Measurements from ENCODE around the gene PLA2G4E.

PLA2G4E gene

GRCh38 chr15:42018306-42019224 lies 2.3 kb downstream of the PLA2G4E start:
- no peak for DNase-seq

- no peak for DNase-seq
Observed at GRCh38 chr15:42016971-42017370, 3.9 kb downstream of the PLA2G4E start.

DNA sequence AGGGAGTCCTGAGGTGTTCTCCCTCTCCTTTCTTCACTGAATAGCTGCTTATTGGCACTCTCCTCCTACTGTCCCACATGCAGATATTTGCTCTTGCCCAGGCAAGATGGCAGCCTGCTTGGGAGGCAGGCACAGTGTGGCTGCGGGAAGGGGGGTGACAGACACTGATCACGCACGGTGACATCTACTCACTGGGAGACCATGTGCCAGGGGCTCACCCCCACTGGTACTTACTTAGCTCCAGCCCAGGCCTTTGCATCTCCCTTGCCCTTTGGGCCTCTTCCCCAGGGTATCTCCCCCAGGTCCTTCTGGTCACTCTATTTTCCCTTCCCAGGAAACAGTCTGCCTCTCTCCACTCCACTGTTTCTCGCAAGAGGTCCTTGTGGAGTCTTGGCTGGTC lies 6.4 kb downstream of the PLA2G4E start:
- DNase-seq = no peak

DNA sequence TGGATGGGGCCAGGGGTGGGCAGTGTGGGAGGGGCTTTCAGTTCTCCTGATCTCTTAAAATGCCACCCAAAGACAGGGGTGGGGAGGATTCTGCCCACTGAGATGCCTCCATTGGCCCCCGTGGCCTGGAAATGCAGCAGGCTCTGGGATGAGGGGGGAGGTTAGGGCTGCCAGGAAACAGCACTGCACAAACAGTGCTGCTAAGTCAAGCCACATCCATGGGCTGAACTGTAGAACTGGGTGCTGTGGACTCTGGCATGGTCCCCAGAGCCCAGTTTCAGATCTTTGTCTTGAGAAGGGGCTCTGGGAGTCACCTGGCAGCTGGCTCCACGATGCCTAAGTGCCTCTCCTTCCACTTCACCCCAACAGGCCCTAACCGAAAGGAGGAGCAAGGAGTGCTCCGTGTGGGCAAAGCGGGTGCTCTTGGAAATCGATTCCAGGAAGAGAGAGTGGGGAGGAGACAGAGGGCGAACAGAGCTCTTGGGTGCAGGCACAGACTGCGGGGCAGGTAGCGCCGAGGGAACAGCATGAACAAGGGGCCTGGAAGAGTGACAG lies 7.8 kb downstream of the PLA2G4E start:
- DNase-seq = no peak

- no peak for DNase-seq
Observed at GRCh38 chr15:42012241-42012640, 8.6 kb downstream of the PLA2G4E start.

GRCh38 chr15:42011074-42011473 lies 9.8 kb downstream of the PLA2G4E start:
- DNase-seq = no peak

DNA sequence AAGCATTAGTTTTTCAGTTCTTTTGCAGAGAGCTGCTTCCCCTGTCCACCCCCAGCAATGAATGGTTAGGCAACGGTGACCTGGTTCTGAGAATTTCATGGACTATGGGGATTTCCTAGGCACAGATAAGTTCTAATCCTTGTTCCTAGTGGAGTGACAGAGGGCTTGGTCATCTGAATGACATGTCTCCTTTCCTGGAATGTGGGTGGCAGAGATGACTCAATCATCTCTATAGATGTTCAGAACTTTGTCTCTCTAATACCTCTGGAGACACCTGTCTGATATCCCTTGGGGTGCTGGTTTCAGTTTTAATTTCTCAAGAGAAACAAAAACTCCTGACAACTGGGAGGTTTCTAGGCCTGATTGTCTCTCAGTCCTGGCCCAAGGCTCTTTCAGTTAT lies 10.4 kb downstream of the PLA2G4E start:
- no peak for DNase-seq

DNA sequence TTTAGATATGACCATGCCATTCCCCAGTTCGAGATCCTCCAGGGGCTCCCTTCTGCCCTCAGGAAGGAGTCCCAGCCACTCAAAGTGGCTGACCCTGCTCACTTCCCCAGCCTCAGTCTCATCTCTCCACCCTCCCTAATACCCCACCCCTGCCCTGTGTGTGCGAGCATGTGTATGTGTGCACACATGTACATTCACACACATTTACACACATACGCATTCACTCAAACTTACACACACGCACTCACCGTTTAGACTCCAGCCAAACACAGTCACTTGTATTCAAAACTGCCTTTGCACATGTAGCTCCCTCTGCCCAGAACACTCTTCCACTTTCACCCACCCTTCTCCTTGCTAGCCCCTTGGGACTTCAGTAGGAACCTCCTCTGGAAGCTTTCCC lies 11.4 kb downstream of the PLA2G4E start:
- DNase-seq = no peak

GRCh38 chr15:42009022-42009421 lies 11.8 kb downstream of the PLA2G4E start:
- DNase-seq = no peak

DNA sequence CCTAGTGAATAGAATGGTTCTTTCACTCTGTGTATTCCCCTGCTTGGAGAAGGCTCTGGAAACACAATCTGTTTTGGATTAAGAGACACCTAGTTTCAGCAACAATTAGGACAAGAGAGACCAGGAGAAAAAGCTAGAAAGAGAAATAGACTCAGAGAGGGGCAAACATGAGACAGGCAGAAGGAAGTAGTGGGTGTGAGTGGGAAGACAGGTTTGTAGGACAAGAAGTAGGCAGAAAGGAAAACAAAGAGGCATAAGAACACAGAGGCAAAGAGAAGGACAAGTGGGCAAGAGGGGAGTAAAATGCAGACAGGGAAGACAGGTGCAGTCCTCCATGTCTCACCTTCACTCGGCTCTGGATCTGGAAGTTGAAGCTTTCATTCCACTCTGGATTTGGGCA lies 13.5 kb downstream of the PLA2G4E start:
- no peak for DNase-seq

GRCh38 chr15:42002333-42002732 lies 18.5 kb downstream of the PLA2G4E start:
- DNase-seq = no peak

- no peak for DNase-seq
Observed at GRCh38 chr15:42001236-42001635, 19.6 kb downstream of the PLA2G4E start.

- no peak for DNase-seq
Observed at GRCh38 chr15:41999290-42000285, 21.3 kb downstream of the PLA2G4E start.

DNA sequence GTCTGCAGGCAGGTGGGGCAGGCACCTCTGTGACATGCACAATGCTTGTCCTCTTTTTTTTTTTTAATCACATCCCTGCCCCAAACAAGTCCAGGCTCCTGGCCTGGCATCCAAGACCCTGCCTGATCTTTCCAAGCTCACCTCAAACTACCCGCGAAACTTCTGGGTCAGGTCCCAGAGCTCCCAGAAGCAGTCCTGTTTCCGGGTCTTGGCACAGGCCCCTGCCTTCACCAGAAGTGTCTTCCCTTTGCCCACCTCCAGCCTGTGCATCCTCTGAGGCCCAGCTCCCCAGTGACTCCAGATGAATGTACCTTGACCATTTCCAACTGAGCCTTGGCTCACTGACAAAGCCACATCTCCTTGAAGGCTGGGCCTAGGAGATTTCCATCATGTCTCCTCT lies 23.0 kb downstream of the PLA2G4E start:
- no peak for DNase-seq

- DNase-seq = no peak
Observed at GRCh38 chr15:41996921-41997592, 23.8 kb downstream of the PLA2G4E start.

DNA sequence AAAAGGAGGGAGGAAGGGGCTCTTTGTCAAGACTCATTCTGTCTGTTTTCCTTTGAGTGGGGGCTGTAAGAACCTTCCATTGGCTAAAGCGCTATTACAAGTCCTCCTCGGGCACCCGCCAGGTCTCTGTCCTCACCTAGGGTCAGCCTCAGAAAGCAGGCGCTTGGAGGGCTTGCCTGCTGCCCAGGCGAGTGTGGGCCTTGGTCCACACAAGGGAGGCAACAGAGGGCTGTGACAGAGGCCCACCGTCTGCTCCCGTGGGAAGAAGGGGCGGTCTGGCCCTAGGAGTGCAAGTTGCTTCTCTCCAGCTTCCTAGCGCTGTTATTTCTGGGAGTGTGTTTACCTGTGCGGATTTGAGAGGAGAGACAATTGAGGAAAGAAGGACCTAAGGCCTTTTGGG lies 24.5 kb downstream of the PLA2G4E start:
- DNase-seq = no peak

DNA sequence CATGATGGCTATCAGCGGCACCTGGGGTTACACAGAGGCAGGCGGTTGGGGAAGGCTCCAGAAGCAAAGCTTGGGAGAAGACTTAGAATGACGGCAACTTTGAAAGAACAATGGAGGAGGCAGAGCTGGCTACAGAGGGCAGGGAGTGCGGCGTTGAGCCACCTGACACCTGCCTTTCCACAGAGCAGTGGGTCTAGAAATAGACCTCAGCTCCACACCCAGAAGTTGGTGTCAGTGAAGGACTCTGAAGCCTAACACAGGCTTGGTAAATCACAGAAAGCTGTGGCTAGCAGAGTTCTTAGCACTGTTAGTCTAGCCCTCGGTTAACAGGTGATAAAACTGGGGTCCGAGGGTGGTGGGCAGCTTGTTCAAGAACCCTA lies 25.4 kb downstream of the PLA2G4E start:
- DNase-seq = no peak

DNA sequence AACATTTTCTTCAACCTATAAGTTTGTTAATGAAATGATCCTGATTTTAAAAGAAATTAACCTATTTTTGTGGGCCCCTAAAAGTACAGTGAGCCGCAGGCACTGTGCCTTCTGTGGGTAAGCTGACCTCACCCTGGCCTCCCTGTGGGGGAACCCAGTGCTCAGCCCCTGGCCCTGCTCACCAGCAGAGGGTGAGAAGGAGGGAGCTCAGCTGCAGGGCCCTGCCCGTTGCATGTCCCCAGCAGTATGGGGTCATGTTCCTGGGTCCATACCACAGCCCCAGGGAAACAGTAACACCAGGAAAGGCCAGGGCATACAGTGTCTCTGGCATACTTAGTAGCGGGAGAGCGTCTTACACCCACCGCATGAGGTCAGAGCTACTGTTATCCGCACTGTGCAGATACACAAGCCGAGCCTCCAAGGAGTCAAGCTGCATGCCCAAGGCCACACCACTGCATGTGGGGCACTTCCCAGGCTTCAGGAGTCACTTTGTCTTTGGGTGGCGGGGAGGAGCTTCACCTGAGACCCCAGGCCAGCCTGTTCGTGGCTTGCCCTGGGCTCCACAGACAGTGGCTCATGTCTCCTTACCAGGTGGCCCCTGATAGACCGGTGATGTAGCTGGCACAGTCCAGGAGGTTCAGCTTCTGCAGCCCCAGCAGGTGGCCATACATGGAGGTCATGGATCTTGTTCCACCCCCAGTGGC lies 25.9 kb downstream of the PLA2G4E start:
- no peak for DNase-seq

GRCh38 chr15:41994171-41994650 lies 26.6 kb downstream of the PLA2G4E start:
- DNase-seq = no peak

DNA sequence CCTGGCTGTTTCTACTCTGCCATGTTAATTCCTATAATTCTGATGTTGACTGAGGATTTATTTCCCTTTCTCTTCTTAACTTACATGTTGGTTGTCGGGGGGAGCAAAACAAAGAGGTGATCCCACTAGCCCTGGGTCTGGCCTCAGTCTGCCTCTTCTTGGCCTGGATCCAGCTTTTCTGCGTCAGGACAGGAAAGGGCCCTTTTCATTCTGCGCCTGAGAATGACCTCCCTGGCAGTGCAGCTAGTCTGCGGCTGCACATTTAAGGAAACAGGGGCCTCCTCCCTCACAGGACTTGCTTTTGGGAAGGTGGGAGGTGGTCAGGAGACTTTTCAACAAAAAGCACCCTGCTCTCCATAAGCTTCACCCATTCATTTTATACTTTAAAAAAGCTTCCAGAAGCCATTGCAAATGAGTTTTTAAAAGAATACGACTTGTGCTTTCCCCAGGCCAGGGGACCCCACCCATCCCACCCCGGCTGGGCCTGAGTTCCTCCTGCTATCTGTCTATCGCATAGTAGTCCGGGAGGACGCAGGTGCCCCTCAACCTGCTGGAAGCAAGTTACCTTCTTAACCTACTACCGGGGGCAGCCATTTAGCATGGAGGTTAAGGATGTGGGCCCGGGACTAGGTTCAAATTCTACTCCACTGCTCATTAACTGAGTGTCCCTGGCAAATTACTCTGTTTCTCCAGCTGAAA lies 27.2 kb downstream of the PLA2G4E start:
- DNase-seq = no peak

DNA sequence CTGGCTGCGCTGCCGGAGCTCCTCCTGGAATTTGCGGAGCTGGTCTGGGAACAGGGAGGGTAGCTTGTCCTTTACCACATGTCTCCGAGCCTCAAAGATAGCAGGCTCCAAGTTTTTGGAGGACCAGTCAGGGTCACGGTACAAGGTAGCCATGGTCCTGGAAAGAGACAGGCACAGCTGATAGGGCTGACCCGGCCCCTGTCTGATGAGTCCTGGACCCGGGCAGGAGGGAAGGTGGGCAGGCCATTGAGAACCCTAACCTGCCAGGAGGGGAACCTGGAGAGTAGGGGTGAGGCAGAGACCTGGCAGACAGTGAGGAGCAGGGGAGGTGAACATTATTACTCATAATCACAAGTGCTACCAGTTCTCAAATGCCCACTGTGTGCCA lies 28.0 kb downstream of the PLA2G4E start:
- no peak for DNase-seq

Measured in CD4-positive, alpha-beta T cell treated with Interleukin-10 for 1 hour (primary cell).